GM04503 (cell line): ENCODE measurements around the gene PTPN14.

Source experiments
- DNase-seq: peaks from one replicate; pipeline ENCODE4 v3.0.0-alpha.2; 2012; ENCODE audit warnings: low read depth

Gene PTPN14

DNA sequence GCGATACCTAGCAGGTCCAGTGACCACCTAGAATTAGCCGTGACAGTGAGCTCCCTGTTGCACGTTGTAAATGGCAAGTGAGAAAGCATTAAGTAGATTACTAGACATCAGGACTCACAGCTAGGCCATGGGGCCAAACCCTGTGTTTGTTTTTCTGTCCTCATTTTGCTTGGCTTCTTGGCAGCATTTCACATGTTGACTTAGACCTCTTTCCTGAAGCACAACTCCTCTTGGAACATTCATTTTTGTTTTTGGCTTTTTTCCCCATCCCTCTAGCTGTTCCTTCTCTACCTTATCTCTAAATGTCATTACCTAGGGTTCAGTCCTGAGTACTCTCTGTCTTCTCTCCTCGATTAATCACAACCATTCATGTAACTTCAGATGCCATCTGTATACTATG, 16.9 kb upstream of the PTPN14 start:
- no peak for DNase-seq

- DNase-seq: no peak
These were observed 16.1 kb upstream of the PTPN14 start for GRCh38 chr1:214567481-214567980.

DNA sequence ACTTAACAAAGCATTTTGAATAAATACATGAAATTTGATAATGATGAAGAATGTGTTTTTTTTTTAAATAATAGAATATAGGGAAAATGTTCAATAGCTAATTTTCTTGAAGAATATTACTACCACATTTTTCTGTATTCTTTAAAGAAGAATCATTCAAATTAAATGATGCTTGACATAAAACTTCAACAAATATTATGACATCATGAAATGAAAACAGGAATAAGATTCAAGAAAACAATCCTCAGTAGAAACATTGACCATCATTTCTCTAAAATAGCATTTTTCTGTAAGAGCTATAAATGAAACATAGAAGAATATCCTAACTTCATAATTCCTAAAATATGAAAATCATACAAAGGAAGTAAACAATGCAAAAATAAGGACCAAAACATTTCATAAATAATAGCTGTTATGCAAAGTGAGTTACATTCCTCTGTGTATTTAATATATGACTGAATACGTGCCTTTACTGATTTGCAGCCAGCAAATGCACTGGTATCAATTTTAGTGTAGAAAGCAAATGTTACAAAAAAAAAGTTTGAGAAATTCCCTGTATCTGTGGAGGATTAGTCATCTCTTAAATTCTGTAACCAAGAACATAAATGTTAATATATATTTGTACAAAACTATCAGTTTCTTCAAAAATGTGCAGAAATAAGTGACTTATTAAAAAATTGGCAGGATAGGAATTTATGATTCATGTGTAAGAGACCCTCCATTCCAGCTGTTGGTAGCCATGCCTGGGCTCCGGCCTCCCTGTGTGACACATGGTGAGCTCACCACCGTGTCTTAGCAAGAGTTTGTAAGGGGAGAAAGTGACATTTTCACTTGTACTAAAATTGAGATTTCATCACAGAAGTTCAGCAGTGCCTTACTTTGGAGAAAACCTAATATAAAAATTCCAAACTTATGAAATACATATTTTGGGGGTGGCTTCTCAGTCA, 15.0 kb upstream of the PTPN14 start:
- no peak for DNase-seq

GRCh38 chr1:214565310-214565709, 13.9 kb upstream of the PTPN14 start:
- no peak for DNase-seq

DNA sequence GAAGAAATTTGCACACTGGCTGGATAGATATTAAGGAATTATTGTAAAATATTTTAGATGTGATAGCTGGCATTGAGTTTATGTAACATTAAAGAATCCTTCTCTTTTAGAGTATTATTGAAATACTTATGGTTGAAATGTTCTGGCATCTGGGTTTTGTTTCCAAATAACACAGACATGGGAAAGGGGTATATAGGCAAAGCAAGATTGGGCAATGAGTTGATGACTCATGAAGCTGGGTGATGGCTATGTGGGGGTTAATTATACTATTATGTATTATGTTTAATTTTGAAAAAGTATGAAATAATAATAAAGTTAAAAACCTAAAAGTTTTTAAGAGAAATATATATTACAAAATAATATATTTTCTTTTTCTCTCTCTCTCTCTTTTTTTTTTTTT, 12.5 kb upstream of the PTPN14 start:
- no peak for DNase-seq

DNA sequence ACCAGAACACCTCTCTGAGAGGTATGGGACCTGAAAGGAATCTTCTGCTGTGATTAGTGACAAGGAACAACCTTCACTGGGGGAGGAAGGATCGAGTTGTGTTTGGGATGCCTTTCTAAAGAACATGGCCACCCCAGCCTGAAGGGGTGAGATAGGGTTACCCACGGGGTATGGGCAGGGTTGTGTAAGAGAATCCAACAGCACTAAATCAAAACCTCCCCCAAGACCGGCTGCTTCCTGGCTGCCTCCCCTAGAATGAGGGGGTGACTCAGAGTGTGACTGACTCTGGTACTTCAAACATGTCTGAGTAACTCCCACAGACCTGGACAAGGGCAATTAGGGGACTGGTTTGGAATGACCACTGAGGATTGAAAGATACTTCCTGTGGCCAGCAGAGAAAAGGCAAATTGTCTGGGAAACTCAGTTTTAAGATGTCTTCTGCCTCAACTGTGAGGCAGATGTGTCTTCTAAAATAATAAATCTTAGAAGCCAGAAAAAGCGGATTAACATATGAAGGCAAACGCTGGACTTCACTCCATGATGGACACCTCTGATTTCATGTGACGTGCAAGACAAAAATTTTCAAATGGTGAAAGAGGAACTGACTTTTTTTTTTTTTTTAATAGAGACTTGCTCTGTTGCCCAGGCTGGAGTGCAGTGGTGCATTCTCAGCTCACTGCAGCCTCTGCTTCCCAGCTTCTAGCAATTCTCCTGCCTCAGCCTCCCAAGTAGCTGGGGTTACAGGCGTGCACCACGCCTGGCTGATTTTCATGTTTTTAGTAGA, 6.7 kb upstream of the PTPN14 start:
- peak; percentile 88 for DNase-seq

GRCh38 chr1:214553142-214553710, 1.8 kb upstream of the PTPN14 start:
- DNase-seq: no peak

GRCh38 chr1:214552174-214552608, 789 bp upstream of the PTPN14 start:
- peak; percentile 61 for DNase-seq

GRCh38 chr1:214550857-214551435, 456 bp downstream of the PTPN14 start:
- no peak for DNase-seq

DNA sequence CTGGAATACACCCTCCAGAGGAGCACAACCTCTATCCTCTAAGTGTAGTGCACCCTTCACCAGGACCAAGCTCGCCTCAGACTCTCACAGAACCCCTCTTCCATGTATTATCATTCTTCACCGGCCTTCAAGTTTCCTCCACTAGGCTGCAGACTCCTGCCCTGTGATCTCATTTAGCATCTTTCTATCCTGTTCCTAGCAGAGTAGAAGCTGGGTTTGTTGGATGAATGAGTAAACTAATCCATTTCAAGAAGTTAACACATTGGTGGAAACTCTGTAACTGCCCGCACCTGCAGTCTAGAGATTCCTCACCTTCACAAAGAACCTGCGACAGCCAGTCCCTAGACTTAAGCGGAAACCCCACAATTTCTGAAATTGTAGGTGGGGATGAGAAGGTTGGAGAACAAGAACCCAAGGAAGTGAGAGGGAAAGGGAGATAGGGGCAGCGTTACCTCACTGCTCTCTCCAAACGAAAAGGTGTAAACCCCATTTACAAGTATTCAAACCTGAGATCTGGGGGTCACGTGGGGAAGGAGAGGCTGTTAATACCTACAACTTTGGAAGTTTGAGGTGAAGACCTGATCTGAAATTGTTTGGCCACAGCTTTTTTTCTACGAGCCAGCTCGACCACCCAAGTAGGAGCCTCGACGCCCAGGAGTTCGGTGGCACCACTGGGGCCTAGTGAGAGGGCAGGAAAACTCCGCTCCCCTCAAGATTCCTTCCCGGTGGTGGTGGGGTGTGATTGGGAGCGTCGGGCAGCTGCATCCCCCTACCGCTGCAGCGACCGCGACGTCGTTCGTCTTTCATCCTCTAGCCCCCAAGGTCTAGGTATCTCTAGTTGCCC, 1.2 kb downstream of the PTPN14 start:
- DNase-seq: no peak

DNA sequence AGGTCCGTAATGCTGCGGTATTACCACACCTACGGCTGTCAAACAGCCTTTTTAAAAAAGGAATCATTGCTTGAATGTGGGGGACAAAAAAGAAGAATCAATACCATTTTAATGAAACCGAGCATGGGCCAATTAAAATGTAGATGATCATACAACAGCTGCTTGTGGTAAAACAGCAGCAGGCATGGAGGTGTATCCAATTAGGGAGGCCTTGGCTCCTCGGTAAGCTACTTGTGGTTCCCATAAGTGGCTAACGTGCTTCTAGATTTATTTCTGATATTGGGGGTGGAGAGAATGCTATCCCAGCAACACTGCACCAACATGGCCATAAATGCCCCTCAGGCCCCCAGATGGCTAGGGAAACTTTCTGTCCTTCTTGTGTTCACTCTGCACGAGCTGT, 1.8 kb downstream of the PTPN14 start:
- no peak for DNase-seq

DNA sequence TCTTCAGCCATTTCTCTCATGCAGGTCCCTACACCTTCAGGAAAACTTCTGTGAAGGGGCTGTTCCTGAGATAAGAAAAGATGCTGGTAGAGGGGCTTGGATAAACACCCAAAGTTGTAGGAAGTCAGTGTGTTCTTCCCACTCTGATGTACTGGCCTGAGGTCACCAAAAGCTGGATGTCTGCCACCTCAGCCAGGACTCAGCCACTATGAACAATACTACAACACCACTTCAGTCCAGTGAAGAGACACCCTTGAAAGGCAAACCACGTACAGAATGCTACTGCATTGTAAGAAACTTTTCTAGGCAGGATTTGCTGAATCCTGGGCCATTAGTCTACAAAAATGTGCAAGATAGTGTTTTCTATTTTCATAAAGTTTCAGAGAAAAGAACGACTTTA, 2.4 kb downstream of the PTPN14 start:
- DNase-seq: no peak

GRCh38 chr1:214548271-214548670, 3.1 kb downstream of the PTPN14 start:
- DNase-seq: no peak

GRCh38 chr1:214547747-214548146, 3.7 kb downstream of the PTPN14 start:
- DNase-seq: no peak

DNA sequence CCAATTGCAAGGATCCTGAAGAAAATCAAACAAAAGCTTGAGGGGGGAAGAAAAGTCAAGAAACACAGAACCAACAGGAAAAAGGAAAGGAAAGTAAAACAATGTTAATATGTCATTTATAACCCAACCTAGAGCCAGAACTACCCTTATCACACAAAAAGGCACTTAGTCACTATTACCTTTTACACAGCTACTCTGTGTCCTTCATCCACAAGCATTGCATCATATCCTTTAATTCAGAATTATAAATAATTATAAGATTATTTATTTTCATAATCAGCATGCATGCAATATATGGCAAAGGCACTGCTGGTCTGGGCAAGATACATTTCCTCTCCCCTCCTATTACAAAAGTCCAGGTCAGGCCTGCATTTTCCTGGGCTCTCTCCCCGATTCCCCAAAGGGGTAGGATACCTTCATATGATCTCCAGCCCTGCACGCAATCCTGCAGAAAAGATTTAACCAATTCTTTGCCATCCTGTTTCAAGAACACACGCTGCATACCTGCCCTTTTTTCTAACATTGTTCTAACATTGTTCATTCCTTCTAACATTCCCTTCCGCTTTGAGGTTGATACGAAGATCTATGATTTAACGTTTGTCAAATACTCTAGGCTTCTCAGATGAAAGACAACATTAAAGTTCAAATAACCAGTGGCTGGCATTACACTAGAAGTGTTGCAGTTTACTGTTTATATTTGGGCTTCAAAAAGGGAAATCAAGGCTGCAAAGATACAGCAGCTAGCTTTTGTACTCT, 4.3 kb downstream of the PTPN14 start:
- no peak for DNase-seq

DNA sequence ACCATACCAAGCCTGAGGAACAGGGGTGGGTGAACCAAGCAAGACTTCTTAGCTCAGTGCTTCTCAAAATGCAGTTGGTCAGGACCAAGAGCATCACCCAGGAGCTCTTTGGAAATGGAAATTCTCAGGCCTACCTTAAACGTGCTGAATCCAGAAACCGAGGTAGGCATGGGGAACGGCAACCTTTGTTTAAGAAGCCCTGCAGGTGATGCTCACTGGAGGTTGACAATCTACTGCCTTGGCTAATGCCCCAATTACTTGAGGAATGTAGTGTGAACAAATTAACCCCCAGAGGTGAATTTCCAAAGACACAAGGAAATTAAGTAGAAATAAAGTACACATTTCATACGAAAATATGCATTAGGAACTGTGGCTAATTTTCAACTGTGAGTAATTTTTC, 5.3 kb downstream of the PTPN14 start:
- DNase-seq: no peak

GRCh38 chr1:214545293-214545692, 6.1 kb downstream of the PTPN14 start:
- no peak for DNase-seq

DNA sequence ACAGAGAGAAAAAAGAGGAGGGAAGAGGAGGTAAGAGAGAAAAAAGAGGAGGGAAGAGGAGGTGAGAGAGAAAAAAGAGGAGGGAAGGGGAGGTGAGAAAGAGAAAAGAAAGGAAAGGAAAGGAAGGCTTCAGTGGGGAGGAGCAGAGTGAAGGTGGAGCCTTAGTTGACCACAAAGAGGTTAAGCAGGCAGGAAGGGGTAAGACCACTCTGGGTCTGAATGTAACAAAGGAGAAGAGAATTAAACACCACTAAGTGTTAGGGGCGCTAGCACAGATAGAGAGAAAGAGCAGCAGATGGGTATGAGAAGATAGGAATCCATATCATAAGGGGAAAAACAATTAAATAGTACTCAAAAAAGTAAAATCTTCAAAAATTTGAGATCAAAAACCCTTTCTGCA, 6.6 kb downstream of the PTPN14 start:
- no peak for DNase-seq

- no peak for DNase-seq
These were observed 8.9 kb downstream of the PTPN14 start for GRCh38 chr1:214542275-214543199.
